ENCODE results near the gene AAMDC.

DNA sequence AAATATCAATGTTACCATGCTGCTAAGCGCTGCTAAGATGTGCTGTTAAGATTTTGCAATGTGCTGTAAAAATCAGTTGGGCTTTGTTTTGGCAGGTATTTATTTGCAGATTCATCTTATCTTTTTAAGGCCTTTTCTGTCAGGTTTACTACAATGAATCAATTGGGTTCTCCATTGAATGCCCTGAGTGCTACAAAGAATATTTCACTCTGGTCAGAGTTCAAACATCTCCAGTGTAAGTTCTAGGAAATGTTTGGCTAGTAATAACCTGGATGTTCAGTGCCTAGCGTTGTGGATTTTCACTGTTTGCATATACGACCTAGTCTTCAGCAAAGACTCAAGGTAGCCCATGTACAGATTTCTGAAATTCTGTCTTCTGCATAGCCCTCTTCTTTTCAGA lies 36.4 kb upstream of the AAMDC start:
- TF ChIP-seq, protein P1, sequence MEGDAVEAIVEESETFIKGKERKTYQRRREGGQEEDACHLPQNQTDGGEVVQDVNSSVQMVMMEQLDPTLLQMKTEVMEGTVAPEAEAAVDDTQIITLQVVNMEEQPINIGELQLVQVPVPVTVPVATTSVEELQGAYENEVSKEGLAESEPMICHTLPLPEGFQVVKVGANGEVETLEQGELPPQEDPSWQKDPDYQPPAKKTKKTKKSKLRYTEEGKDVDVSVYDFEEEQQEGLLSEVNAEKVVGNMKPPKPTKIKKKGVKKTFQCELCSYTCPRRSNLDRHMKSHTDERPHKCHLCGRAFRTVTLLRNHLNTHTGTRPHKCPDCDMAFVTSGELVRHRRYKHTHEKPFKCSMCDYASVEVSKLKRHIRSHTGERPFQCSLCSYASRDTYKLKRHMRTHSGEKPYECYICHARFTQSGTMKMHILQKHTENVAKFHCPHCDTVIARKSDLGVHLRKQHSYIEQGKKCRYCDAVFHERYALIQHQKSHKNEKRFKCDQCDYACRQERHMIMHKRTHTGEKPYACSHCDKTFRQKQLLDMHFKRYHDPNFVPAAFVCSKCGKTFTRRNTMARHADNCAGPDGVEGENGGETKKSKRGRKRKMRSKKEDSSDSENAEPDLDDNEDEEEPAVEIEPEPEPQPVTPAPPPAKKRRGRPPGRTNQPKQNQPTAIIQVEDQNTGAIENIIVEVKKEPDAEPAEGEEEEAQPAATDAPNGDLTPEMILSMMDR (IDR thresholded peaks at IDR 0.05), result no peak
- TF ChIP-seq POLR2A (IDR thresholded peaks at IDR 0.05), result no peak
- TF ChIP-seq EP300 (IDR thresholded peaks at IDR 0.05; ENCODE audit: low read depth), result no peak
- TF ChIP-seq POLR2AphosphoS5 (IDR thresholded peaks at IDR 0.05), result no peak
